Nucleus accumbens (tissue), 56 donors: Measurements from ENCODE around the gene JMJD4.

Experiments
- DNase-seq, 56 donors: peaks; one replicate each; lab custom pipeline; 2025; lab: John Stamatoyannopoulos, UW

JMJD4 gene

GRCh38 chr1:227754958-227755357 lies 19.9 kb upstream of the JMJD4 start:
- no peak for DNase-seq

DNA sequence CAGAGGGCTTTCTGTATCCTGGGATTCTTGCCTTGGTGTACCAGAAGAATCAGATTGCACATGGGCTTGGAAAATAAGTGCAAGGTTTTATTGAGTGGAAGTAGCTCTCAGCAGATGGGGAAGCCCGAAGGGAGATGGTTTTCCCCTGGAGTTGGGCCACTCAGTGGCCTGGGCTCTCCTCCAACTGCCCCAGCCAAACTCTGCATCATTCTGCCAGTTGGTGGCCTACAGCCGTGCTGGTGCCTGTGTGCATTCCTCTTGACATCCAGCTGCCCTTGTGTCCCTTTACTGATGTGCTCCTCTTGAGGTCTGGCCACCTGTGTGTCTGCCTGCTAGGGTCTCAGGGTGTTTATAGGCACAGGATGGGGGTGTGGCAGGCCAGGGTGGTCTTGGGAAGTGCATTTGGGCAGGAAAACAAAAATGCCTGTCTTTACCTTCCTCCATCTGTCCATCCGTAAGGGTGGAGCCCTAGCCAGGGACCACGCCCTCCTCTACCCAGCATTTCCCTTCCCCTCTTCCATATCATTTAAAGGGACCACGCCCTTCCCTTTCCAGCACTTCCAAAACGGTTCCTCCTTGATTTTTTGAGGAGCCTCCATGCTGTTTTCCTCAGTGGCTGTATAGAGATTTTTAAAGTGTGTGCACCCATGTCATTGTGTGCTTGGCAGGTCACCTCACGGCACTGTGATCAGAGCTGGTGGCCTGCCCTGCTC lies 19.1 kb upstream of the JMJD4 start:
- DNase-seq, result peak in 38 of 56 donors; percentile 16 to 72 (median 40)

GRCh38 chr1:227749916-227750710 lies 15.0 kb upstream of the JMJD4 start:
- DNase-seq, result no peak

- DNase-seq, result no peak
Observed at GRCh38 chr1:227749225-227749624, 14.1 kb upstream of the JMJD4 start.

- no peak for DNase-seq
Observed at GRCh38 chr1:227748496-227749182, 13.5 kb upstream of the JMJD4 start.

DNA sequence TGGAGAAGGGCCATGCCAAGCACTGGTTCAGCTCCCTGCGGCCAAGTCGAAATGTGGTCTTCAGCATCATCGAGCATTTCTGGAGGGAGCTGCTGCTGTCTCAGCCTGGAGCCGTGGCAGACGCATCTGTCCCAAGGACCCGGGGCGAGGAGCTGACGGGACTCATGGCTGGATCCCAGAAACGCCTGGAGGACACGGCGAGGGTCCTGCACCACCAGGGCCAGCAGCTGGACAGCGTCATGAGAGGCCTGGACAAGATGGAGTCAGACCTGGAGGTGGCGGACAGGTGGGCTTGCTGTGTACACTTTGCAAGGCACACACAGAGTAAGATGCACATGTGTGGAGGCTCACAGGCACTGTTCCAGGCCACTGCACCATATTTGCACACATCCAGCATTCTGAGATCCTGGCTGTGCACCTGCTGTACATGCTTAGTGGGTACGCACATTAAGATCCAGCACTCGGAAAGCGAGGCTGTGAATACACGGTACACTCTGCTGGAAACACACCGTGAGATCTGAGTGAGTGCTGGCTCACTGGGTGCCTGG lies 12.9 kb upstream of the JMJD4 start:
- DNase-seq, result no peak

- DNase-seq, result no peak
Observed at GRCh38 chr1:227747382-227747781, 12.3 kb upstream of the JMJD4 start.

DNA sequence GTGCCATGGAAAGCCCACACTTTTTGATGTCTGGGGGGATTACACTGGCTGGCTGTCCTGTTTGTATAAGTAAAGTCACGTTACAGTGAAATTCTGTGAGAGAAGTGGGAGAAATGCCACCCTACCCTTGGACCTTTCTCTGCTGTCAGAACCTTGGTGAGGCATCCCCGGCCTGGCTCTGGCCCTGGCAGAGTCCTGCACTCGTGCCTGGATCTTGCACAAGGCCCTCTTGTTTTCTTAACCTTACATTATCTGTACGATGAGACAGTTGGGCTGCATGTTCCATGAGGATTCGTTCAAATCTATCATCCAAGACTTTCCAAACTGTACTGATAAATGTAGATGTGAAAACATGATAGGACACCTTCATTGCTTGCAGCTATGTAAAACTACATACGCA lies 11.6 kb upstream of the JMJD4 start:
- DNase-seq, result no peak

- DNase-seq, result no peak
Observed at GRCh38 chr1:227745568-227746265, 10.6 kb upstream of the JMJD4 start.

DNA sequence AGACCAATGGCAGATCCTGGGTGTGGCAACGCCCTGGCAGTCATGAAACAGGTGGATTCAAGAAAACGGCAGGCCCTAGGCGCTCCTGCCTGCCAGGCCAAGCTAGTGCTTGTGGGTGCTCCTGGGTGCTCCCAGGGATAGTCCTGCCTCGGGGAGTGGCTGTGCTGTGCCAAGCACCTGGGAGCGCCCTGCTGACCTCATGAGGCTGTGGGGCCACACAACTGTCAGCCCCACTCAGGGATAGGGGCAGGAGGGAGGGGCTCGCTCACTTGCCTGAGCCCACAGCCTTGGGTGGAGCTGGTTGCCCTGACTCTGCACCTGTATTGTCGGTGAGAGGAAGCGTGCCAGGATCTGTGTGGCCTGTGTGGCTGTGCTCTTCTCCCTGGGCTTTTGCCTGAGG lies 9.6 kb upstream of the JMJD4 start:
- DNase-seq, result no peak

GRCh38 chr1:227742738-227743715 lies 7.9 kb upstream of the JMJD4 start:
- DNase-seq, result no peak

- no peak for DNase-seq
Observed at GRCh38 chr1:227741166-227741870, 6.2 kb upstream of the JMJD4 start.

GRCh38 chr1:227740401-227740960 lies 5.4 kb upstream of the JMJD4 start:
- DNase-seq, result no peak

DNA sequence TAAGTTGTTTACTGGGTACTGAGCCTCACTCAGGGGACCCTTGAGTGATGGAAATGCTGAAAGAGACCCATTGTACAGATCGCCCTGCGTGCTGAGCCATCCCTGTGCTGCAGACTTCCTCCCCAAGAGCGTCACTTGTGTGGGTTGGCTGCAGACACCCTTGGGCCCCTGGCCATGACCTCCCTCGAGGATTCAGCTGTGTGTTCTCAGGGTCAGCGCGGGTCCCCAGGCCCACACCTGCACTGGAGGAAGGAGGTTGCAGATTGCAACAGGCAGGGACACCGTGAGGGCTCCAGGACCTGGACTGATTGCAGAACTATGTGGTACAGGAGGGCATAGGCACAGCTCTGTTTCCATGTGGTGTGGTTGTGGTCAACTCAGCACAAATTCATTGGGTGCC lies 4.5 kb upstream of the JMJD4 start:
- no peak for DNase-seq

GRCh38 chr1:227738820-227739219 lies 3.7 kb upstream of the JMJD4 start:
- DNase-seq, result no peak

DNA sequence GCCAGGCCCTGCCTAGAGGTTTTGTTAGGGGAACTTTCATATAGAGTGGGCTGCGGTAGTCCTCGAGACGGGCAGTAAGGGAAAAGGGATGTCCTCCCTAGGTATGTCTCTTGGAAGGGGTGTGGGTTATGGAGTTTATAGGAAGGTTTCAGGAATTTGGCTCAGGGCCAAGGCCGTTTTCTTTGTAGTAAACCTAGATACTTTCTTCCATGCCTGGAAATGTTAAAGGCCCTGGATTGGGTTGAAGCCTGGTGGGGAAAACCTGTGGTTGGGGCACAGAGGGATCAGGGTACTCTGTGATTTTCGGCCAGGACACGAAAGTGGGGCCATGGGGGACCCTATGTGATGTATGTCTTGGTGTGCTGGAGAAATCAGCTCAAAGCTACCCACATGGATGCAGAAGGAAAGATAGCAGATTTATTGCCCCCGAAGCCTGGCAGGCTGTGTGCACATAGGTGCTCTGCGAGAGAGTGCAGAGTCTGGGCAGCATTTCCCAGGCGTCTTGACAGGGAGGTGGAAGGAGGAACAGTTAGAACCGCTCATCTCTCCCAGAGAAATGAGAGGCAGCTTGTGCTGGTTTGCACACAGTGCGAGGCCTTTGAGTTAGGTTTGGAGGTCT lies 1.8 kb upstream of the JMJD4 start:
- DNase-seq, result no peak

DNA sequence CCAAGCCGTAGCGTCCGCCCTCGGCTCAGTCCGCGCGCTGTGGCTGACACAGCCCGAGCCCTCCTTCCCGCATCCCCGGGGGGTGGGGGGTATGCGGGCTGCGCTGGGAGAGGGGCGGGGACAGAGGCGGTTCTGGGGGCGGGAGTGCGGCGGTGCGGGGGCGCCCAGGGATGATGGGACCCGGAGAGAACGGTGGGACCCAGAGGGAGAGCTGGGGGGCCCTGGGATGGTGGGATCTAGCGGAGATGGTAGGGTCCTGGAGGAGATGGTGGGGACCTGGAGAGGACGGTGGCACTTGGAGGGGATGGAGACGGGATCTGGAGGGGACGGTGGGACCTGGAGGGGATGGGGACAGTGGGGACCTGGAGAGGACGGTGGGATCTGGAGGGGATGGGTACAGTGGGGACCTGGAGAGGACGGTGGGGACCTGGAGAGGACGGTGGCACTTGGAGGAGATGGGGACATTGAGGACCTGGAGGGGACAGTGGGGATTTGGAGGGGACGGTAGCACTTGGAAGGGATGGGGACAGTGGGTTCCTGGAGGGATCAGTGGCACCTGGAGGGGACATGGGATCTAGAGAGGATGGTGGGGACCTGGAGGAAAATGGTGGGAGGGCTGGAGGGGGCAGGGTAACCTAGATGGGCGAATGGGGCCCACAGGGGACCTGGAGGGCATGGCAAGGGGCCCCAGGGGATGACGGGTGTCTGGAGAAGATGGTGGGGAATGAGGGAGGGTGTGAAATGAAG lies 610 bp upstream of the JMJD4 start:
- peak in 3 of 56 donors; percentile 57 to 74 (median 71) for DNase-seq
